Activated CD4-positive, alpha-beta T cell treated with anti-CD3 and anti-CD28 coated beads for 1 hour (primary cell): ENCODE results near the gene FRS2.
"Not testable (repeated sequence)": the region's sequence is repeated elsewhere in the genome, so short reads cannot be mapped to it uniquely, and the experiment has no call there.

ENCODE experiments used
- DNase-seq: peaks from one replicate; pipeline ENCODE4 v3.0.0-alpha.2; 2020

The FRS2 gene, protein sequence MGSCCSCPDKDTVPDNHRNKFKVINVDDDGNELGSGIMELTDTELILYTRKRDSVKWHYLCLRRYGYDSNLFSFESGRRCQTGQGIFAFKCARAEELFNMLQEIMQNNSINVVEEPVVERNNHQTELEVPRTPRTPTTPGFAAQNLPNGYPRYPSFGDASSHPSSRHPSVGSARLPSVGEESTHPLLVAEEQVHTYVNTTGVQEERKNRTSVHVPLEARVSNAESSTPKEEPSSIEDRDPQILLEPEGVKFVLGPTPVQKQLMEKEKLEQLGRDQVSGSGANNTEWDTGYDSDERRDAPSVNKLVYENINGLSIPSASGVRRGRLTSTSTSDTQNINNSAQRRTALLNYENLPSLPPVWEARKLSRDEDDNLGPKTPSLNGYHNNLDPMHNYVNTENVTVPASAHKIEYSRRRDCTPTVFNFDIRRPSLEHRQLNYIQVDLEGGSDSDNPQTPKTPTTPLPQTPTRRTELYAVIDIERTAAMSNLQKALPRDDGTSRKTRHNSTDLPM

DNA sequence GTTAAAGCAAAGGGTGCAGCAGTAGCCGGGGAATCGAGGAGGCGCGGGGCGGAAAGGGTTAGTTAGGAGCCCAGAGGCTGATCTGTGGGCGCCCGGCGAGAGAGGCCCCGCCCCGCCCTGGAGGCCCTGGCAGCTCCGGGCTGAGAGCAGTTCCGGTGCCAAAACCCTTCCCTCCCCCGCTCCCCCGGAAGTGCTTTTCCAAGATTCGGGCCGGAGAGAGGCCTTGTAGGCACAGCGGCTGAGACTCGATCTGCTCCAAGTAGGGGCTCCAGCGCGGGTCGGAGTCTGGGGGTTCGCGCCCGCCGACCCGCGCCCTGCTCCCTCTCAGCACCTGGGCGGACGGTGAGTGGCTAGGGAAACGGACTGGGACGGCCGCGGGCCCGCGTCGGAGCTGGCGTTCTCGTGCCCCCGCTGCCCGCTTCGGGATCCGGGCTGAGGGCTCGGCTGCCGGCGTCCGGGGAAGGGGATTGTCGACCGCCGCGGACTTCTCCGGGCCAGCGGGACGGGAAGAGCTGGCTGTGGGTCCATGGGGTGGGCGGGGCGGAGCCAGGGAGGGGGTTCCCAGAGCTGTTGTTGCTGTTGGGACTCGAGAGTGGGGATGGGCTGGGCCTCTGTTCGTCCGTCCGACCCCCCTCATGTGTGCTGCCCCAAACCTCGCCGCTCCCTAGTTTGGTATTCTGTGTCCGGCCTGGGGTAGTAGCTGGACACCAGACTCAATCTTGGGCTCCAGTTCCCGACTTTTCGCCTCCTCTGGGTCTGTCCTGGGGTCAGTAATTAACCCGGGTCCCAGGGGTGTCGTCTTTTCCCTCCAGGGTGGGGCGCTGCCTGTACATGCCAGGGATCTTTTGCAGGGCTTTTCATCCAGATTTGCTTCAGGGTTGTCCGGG, at the start of gene FRS2:
TSS of gene FRS2 (plus strand) at position 200 of the 887 bp plus-strand sequence. CDS start 98,643 bp downstream, outside the sequence.
- peak; percentile 69 for DNase-seq

DNA sequence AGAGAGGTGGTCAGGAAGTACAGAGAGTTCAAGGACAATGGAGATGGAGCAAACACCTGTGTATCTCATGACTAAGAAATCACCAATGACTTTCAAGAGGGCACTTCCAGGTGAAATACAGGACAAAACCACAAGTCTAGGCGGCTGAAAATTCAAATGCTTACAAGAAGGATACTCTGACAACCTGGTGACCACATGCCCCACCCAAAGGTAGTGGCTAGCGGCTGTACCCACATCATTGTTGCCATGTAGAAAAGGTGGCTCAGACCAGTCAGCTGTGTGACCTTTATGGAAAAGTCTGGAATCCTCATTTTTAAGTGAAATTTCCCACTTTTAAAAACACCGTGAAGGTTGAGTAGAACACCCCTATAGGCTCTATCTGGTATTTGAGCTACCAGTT, 48.6 kb upstream of the FRS2 start:
- no peak for DNase-seq

GRCh38 chr12:69423037-69423905, 46.9 kb upstream of the FRS2 start:
- no peak for DNase-seq

GRCh38 chr12:69425417-69425816, 44.8 kb upstream of the FRS2 start:
- DNase-seq: no peak

- DNase-seq: no peak
Measured at GRCh38 chr12:69428351-69429073, 41.7 kb upstream of the FRS2 start.

- DNase-seq: no peak
Measured at GRCh38 chr12:69430942-69431590, 39.1 kb upstream of the FRS2 start.

- DNase-seq: no peak
Measured at GRCh38 chr12:69431591-69432222, 38.5 kb upstream of the FRS2 start.

- DNase-seq: no peak
Measured at GRCh38 chr12:69433653-69434052, 36.5 kb upstream of the FRS2 start.

DNA sequence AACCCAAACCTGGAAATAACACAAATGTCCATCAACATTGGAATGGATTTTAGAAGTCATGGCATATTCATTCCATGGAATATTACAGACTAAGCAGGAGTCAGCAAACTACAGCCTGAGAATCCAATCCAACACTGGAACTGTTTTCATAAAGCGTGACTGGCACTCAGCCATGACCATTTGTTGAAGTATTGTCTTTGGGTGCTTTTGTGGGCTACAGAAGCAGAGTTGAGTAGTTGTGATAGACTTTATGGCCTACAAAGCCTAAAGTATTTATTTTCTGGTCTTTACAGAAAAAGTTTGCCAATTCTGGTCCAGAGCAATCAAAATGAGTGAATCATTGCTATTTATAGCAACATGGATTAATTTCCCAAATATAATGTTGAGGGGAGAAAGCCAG, 34.5 kb upstream of the FRS2 start:
- no peak for DNase-seq

- DNase-seq: no peak
Measured at GRCh38 chr12:69437073-69437472, 33.1 kb upstream of the FRS2 start.

DNA sequence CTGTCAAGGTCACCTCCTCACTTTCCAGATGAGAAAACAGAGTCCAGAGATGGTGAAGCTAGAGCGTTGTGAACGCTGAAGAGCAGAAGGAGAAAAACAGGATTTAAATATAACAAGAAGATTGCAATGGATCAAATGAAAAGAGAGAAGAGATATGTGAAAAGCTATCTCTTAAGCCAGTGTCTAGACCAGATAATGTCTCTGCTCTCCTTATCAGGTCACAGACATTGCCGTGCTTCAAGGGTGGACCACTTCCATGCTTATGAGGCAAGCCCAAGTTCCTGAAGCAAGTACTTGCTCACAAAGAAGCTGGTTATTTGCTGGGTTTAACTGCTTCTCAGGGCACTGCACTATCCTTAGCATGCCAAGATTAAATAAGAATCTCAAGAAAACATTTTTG, 31.6 kb upstream of the FRS2 start:
- DNase-seq: no peak

DNA sequence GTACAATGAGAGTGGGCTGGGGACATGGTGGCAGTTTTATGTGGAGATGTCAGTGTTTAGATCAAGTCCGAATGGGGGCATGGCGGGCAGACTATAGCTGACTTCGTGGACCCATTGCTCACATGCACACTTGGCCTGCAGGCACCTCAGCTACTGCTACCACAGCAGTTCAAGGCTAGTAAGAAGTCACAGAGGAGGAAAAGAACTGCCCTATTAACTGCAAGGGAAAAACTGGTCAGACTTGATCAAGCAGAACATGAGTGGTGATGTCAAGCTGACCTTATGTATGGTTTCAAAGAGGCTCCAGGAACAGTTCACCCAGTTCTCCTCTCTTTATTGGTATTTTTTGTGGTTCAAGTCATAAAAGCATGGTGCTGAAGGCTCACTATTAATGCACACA, 30.2 kb upstream of the FRS2 start:
- DNase-seq: no peak

DNA sequence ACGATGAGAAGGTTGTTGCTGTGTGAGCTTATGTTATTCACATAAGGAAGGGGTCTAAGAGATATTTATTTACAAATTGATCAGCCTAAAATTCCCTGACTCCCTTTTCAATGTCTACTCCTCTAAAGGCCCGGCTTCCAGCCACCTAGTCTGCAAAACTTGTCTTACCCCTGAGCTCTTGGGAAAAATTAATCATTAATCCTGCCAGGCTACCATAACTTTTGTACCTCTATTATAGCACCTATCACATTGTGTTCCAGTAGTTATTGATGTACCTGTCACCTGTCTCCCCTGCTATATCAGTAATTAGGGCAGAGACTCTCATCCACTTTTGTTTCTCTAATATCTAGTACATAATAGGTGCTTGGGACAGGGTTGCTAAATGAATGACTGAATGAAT, 29.3 kb upstream of the FRS2 start:
- no peak for DNase-seq

DNA sequence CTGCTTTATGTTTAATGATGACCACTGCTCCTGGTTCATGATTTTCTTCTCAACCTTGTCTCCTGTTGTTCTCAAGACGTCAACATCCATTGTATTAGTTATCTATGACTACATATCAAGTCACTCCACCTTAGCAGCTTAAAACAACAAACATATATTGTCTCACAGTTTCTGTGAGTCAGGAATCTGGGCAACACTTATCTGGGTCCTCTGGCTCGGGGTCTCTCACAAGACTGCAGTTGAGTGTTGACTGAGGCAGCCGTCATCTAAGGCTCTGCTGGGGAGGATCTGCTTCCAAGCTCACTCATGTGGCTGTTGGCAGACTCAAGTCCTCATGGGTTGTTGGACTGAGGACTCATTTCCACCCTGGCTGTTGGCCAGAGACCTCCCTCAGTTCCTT, 27.3 kb upstream of the FRS2 start:
- no peak for DNase-seq

GRCh38 chr12:69443916-69444315, 26.3 kb upstream of the FRS2 start:
- DNase-seq: no peak

GRCh38 chr12:69447892-69448291, 22.3 kb upstream of the FRS2 start:
- DNase-seq: no peak

DNA sequence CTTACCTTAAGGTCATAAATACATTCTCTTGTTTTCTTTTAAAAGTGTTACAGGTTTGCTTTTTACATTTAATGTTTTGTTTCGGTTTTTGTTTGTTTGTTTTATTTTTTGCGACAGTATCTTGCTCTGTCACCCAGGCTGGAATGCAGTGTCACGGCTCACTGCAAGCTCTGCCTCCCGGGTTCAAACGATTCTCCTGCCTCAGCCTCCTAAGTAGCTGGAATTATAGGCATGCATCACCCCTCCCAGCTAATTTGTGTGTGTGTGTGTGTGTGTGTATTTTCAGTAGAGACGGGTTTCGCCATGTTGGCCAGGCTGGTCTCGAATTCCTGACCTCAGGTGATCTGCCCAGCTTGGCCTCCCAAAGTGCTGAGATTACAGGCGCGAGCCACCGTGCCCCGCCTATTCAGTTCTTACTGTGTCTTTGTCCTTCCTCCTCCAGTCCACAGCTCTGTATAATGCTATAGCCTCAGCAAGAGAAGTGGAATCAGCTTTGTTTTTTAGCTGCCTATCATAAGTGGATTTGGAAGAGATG, 17.5 kb upstream of the FRS2 start:
- not testable (repeated sequence) for DNase-seq

DNA sequence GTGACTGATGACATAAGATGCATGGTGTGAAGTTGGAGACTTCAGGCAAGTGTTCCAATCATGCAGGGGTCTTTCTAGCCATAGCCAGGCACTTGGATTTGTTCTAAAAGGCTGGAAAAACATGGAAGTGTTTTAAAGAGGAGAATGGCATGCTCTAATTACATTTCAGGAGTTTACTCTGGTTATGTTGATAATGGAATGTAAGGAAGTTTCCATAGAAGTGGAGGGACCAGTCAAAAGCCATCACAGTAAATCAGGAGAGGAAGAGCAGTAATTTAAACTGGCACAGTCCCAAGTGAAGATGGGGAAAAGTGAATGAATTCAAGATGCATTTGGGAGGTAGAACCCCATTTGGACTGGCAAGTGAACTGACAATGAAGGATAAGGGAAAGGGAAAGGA, 13.9 kb upstream of the FRS2 start:
- DNase-seq: no peak

GRCh38 chr12:69457433-69457832, 12.8 kb upstream of the FRS2 start:
- DNase-seq: no peak

GRCh38 chr12:69459477-69459876, 10.7 kb upstream of the FRS2 start:
- DNase-seq: no peak

GRCh38 chr12:69464428-69464827, 5.8 kb upstream of the FRS2 start:
- no peak for DNase-seq
